HG03442 (cell line): Measurements from ENCODE around the gene PBX1.
A peak's percentile ranks its signal among the peaks of the same experiment; 100 is the strongest.

Experiments used
- ATAC-seq: cut with Tn5 transposase; IDR thresholded peaks from one replicate; pipeline ENCODE4 v1.9.1; 2021; ENCODE audit warnings: mild to moderate bottlenecking, moderate library complexity; ENCODE audit not compliant: unreplicated experiment

The PBX1 gene

DNA sequence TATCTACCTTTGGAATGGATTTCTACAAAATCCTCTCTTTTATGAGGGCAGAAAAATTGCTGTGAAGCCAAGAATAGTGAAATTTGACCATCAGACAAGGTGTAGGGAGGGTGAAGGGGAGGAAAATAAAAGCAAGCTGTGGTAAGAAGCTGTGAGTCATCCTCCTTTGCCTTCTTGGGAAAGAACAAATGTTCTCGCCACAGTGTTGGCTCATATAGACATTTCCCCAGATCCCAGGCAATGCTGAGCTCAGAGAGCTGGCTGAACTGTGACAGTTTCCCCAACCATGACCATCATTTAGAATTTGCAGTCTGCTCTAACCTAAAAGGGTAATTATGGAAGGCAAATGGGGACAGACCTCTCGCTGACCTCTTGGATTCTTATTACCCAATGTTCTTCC is 235.4 kb downstream of the PBX1 start:
- ATAC-seq = no peak

DNA sequence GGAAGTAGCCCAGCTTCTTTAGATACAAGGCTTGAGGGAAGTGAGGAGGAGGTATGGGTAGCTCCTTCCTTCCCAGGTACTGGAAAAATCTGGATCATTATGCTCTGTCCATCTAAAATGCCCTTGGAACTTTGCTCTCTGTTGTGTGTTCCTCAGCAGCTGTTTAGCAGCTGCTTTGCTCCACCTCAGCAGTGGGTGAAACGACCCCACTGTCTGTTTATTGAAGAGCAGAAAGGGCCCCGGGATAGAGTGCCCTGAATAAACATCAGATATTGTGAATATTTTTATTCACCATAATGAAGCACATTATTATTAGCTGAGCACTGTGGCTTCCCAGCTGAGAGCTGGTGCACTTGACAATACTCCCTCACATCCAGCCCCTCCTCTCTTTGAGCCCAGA is 237.9 kb downstream of the PBX1 start:
- ATAC-seq = no peak

DNA sequence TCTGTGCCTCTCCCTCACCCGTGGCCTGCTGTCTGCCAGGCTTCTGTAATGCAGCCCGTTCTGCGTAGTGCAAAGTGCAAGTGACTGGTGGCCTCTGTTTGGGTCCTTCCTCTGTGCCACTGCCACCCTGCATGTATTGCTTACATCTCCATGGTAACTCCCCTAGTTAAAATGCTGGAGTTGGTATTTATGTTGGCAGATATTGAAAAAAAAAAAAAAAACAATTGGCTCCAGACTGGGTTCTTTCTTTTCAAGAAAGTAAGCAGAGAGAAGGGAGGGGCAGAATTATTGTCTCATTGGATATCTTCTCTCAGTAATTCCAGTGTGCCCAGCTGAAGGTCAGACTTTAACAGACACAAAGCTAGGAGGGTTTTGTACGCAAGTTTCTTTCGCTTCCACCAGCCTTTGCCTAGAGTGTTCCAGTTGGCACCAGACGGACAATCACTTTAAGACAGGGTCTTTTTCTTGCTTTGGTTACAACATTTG is 242.3 kb downstream of the PBX1 start:
- ATAC-seq = no peak

DNA sequence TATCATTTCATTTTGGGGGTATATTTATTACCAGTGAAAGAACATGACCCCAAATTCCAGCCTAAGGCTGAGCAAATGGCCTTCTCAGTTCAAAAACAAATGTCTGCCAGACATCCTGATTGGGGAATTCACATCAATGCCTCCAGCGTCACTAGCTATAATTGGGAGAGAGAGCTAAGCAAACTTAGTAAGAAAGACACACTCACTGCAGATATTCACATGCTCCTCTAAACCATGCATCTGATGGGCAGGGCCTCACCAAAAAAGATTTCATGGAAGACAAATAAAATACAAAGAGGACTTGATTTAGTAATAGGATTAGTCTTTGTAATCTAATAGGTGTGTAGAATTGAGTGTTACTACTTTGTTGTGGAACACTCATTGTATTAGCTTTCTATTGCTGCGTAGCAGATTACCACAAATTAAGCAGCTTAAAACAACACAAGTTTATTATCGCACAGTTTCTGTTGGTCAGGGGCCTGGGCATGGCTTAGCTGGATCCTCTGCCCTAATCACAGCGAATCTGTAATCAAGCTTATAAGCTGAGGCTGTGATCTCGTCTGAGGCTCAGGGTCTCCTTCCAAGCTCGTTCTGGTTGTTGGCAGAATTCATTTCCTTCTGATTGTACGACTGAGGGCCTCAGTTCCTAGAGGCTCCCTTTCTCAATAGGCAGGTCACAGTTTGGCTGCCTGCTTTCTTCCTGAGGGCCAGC is 243.0 kb downstream of the PBX1 start:
- no peak for ATAC-seq

DNA sequence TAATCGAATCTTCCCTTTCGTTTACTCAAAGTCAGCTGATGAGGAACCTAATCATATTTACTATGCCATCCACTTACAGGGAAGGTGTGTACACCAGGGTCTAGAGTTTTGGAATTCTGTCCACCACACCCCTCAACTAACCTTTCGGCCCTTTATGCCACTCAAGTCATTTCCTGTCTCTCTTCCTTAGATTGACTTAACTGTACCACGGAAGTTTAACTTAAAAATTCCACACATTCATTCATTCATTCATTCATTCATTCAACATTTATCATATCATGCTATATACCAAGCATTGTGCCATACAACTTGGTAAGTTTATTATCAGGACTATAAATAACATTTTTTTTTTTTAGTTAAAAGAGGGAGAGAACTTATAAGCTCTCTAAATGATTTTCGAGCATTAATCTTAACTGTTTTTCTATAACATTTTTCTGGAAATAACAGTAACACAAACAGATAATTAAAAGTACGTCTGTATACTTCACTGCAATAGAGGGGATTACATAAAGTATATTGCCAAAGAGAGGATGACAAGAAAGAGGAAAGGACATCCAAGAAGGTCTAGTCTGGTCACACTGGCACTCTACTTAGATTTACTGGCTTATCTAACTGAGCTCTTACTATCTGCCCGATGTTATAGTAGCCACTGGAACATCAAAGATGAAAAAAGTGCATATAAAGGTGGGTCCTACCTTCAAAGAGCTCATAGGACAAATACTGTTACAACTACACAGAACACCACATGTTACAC is 243.7 kb downstream of the PBX1 start:
- ATAC-seq = peak; percentile 7

DNA sequence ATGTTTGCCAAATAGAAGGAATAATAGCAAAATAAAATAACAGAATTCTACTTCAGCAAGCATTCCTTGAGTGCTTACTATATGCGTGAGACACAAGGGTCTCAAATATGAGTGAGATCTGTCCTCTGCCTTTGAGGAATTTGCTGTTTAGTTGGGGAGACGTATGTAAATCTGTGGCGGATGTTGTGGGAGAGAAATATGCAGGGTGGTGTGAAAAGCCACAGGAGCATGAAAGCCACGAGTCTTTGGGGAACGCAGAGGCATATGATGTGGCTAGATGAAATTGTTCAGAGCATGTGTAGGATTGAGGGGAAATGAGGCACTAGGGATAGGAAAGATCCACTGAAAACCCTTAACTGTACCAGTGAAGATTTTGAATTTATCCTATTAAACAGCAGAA is 244.4 kb downstream of the PBX1 start:
- ATAC-seq = peak; percentile 81

DNA sequence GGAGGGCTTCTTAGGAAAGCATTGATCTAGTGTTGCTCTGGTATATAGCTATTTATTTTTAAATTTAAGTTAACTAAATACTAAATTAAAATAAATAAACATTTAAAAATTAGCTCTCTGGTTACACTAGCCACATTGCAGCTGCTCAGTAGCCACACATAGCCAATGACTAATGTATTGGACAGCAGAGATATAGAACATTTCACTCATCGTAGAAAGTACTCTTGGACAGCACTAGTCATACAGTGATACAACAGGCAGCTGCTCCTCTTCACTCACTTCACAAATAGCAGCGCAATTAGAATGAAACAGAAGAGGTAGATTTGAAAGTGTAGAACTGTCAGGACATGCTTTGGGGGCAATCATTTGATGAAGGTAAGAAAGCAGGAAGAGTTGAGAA is 245.4 kb downstream of the PBX1 start:
- no peak for ATAC-seq

DNA sequence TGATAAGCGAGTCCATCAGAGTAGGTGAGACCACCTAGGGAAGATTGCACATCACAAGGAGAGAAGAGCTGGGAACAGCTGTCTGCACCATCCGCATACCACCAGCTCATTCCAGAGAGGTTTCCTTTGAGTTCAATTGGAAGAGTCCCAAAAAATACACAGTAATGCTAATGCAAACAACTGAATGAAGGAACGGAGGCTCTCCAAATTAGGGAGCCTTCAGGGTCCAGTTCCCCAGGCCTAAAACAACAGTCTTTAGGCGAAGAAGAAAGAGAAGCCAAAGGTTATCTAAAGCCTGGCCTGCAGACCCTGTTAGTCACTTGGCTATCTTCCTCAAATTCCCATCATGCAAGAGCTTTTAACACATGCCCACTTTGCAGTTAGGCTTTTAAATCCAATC is 246.4 kb downstream of the PBX1 start:
- no peak for ATAC-seq

DNA sequence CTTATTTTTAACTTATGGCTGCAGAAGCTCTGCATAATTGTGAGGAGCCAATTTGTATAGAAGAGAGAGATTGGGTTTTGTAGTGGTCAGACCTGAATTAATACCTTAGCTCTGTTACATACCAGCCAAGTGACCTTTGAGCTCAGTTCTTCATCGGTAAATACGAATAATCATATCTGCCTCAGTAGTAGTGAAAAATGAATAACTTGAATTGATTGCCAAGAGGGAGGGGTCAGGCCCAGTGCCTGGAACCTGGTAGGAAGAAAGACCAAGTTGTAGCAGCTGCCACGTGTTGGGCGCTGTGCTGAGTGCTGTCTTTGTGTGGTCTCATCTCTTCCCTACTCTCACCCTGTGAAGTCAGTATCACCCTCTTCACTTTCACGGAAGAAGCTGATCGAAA is 247.5 kb downstream of the PBX1 start:
- no peak for ATAC-seq

DNA sequence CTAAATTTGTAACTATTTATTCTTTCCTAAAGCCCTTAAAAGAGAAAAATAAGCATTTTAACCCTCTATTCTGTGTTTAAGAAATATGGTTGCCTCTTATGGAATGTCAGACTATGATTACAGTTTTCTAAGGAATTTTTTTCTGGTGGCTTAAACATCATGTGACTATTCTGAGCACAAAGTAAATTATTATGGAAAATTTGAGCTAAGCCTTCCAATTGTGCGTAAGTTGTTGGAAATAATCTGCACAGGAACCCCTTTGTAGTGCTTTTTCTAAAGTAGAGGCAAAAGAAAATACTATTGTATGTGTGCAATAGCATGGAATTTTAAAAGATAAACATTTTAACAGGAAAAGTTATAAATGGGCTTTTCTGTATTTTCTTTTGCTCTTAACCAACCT is 254.8 kb downstream of the PBX1 start:
- no peak for ATAC-seq

DNA sequence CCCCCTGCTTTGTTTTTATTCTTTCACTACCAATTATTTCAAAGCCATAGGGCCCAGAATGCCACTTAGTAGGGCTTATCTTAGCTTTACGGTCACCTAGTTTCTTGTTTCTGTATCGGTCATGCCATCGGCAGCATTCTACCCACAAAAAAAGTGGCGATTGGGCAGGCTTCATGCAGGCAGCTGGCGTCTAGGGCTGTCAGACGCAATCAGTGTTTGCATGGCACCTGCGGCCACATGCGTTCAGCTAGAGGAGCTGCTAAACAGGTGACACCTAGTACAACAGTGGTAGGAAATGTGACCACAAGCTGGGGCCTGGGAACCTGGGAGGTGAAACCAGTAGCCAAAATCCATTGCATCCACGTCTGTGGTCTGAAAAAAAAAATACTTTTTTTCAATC is 262.7 kb downstream of the PBX1 start:
- no peak for ATAC-seq

DNA sequence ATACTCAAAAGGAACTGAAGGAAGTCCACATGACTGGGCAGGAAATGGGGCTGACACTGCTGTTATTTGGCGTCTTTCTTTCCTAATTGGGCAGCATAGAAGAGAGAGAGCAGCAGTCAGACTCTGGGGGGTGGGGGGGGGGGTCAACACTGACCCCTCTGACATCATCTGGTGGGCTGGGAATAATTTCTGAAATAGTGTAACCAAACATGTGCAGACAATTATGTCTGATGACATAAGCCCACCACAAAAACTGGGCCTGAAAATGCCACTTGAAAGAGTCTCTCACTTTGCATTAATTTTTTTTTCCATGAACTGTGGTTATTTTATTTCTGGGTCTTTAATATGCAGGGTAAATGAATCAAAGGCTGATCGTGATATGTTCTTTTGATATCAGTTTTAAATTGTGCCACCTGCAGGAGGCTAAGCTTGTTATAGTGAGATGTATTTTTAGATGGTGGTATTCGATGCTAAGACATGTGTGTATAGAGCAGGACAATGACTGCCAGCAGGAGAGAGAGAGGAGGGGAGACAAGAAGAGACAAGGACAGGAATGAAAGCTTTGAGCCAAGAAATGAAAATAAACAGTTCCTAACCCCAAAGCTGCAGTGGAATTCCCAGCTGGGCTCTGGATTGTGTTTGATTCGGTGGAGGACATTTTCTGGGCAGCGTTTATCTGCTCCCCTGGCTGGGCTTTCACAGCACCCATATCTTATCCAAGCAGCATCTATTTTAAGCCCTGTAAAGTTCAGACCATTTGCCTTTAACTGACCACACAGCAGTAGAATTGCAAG is 264.7 kb downstream of the PBX1 start:
- ATAC-seq = no peak

DNA sequence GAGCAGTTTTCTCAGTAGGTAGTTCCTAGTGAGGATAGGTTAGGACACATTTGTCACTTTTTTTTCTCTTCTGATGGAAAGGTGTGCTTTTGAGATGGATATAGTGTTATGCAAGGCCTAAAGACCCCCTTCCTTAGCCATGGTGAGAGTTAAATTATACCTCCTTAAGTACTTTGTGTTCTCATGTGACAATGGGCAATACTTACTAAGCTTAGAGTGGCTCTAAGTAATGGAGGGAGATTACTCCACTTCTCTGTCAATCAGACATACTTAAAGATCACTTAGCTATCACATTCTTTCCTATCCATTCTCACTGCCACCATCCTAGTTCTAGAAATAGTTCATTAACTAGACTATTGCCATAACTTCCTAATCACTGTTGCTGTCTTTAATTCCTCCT is 265.6 kb downstream of the PBX1 start:
- no peak for ATAC-seq

DNA sequence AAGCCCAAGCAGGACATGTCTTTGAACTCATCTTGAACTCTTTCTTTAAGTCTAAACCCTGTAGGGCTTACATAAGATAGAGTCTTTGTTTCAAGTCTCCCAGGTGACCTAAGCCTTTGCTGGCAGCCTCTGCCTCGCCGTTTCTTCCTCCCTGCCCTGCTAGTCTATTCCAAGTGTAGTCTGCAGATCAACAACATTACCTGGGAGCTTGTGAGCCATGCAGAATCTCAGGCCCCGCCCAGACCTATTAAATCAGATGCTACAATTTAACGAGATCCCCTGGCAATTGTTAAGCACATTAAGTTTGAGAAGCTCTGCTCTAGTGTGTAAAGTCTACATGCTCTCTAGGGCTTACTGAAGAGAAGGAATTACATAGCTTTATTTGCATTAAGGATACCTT is 271.6 kb downstream of the PBX1 start:
- ATAC-seq = no peak

DNA sequence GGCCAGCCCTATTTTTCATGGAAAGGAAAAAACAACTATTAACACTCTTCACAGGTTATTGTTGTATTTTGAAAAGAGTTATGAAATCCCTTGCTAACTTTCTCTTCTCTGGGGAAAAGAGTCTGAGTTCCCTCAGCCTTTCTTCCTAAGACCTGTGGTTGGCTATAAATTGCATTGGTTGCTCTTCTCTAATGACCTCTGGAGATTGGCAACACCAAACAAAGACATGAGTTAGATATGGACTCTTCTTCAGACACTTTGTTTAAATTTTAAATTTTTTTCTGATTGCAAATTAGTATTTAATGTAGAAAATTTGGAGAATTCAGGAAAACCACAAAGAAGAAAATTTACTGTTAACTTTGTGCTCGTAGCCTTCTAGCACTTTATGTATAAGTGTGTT is 275.7 kb downstream of the PBX1 start:
- ATAC-seq = no peak

DNA sequence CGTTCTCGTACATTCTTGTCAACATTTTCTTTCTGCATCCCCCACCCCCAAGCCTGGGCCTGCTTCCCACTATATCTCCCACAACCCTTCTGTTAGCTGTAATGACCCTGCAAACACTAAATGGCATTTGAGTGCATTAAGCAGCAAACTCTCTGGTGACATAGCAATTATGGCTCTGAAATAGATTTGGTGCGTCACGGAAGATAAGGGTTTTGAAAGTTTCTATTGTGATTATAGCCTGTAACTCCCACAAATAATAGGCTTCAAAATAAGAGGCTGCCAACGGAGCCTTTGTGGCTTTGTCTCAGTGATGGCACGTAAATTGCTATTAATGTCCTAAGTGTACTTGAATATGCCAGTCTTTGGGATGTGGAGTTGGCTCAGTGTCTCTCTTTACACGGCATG is 277.6 kb downstream of the PBX1 start:
- no peak for ATAC-seq

DNA sequence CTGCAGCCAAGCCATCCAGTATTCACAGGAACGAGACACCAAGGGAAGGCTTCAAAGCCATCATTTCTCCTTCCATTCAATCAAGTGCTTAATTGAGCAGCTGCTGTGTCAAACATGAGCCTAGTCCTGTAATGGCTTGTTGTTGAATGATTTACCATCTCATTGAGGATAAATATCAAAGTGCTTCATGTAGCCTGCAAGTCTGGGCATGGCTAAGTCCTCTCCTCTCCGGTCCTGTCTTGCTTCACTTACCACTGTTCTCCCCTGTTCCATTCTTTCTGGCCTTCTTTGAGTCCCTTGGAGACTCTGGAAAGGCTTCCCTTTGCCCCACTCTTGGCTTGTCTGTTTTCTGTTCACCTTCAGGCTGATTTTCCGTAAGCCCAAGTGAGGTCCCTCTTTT is 279.8 kb downstream of the PBX1 start:
- no peak for ATAC-seq

DNA sequence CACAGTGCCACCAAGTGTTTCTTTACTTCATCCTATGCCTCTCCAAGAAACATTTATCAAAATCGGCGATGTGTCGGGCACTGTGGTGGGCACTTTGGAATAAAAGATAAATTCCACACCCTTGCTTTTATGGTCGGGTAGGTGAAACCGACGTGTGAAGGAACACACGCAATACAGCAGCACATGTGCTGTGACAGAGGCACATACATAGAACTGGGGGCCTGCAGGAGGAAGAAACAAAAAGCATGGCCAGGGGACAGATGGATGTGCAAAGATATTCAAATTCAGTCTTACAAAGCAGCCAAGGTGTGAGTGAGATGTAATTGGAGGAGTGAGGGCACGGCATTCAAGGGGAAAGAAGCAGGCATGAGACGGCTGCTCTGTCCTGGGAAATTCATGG is 282.0 kb downstream of the PBX1 start:
- no peak for ATAC-seq

DNA sequence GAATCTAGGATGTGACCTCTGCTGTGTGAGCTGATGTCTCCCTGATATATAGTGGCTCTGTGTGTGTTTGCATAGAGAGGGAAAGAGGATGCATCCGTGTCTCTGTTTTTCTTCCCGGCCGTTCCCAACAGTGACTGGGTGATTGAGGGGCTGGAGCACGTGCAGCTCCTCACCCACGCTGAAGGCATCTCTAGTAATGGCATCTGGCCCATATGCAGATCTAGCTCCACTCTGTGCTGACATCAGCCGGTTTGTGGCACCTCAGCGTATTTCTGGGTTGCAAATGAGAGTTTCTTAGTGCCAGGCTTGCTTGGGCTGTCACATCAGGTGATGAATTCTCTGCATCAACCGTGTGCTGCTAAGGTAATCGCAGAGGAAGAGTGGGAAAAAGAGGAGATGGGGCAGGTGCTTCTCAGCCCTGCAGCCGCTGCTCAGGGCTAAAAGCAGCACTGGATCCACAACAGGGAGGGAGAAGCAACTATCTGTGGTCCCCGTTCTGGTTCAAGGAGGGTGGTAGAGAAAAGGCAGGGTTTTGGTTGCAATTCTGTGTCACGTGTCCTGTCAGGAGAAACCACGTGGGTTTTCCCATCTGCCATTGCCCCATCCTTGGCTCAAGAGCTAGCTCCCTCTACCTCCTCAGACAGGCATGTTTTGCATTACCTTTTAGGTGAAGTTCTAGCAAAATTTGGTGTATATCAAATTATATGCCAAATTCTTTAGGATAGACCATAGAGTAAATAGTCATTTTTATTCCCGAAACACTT is 282.9 kb downstream of the PBX1 start:
- no peak for ATAC-seq

DNA sequence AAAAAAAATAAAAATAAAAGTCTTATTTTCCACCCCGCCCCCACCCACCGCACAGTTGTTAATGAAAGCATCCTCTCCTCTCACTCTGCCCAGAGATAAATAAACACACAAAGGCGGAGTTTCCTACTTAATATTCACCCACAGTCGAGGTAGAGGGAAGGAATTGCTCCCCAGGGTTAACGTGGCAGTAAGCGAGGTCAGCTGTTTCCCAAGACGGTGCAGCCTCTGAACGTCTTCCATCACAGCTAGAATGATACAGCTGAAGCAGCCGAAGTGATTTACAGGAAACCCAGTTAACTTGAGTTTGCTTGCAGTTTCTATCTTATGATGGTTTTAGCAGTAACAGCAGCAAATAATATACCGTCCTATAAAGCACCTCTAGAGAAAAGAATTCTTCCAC is 283.9 kb downstream of the PBX1 start:
- ATAC-seq = no peak
